CD8-positive, alpha-beta memory T cell (primary cell): Measurements from ENCODE around the gene MAPK6. TPM values are rescaled to one million over a fixed set of nuclear protein-coding genes. Genes with fewer than 3 reads are reported as not detected.
"Not testable (repeated sequence)": the region's sequence is repeated elsewhere in the genome, so short reads cannot be mapped to it uniquely, and the experiment has no call there.

Experiments
- CTCF ChIA-PET: fragments of 350-600 bp; sonication (Branson Sonifier 250); formaldehyde crosslinking; loops from one replicate; lab custom pipeline; 2021; ENCODE audit warnings: antibody characterized with exemption; lab: Charles Lee
- POLR2A ChIA-PET: fragments of 350-600 bp; sonication (Branson Sonifier 250); formaldehyde crosslinking; loops from one replicate; lab custom pipeline; 2021; ENCODE audit warnings: antibody characterized with exemption; lab: Charles Lee
- DNase-seq, 5 donors: peaks; one replicate each; pipeline versions ENCODE4 v3.0.0 to v3.0.0-alpha.2; 2020 to 2022; ENCODE audit warnings: mixed read lengths in 1 of 5
- H3K27ac ChIP-seq: one replicate; pipeline ENCODE4 v1.7.0; 2013; ENCODE audit warnings: low read depth, mild to moderate bottlenecking, low read length, moderate library complexity
- H3K27me3 ChIP-seq: 2 replicates; pipeline ENCODE4 v1.7.0; 2013; ENCODE audit warnings: low read length, mild to moderate bottlenecking; ENCODE audit not compliant: insufficient read depth, poor library complexity, severe bottlenecking
- H3K36me3 ChIP-seq: 2 replicates; pipeline ENCODE4 v1.7.0; 2013; ENCODE audit warnings: mild to moderate bottlenecking, low read length, moderate library complexity; ENCODE audit not compliant: insufficient read depth
- H3K4me1 ChIP-seq: 2 replicates; pipeline ENCODE4 v1.7.0; 2013; ENCODE audit warnings: mild to moderate bottlenecking, low read length, moderate library complexity; ENCODE audit not compliant: insufficient read depth
- H3K4me3 ChIP-seq: 2 replicates; pipeline ENCODE4 v1.7.0; 2013; ENCODE audit warnings: mild to moderate bottlenecking, low read length
- H3K9me3 ChIP-seq: 2 replicates; pipeline ENCODE4 v1.7.0; 2013; ENCODE audit warnings: mild to moderate bottlenecking, low read length
- H3K27ac Mint-ChIP-seq, 8 donors: one replicate each; pipeline ENCODE4 v1.8.0; 2020 to 2021; ENCODE audit warnings: mixed read lengths in 8 of 8, mild to moderate bottlenecking in 6 of 8, inconsistent platforms in 3 of 8, moderate library complexity in 3 of 8
- H3K27me3 Mint-ChIP-seq, 2 donors: one replicate each; pipeline ENCODE4 v1.8.0; 2020 to 2021; ENCODE audit warnings: mixed read lengths in 2 of 2, mild to moderate bottlenecking in 1 of 2, moderate library complexity in 1 of 2
- H3K36me3 Mint-ChIP-seq, 3 donors: one replicate each; pipeline ENCODE4 v1.8.0; 2020 to 2021; ENCODE audit warnings: mixed read lengths in 3 of 3, inconsistent platforms in 1 of 3, mild to moderate bottlenecking in 1 of 3
- H3K4me1 Mint-ChIP-seq, 3 donors: one replicate each; pipeline ENCODE4 v1.8.0; 2020 to 2021; ENCODE audit warnings: mixed read lengths in 3 of 3, inconsistent platforms in 1 of 3, mild to moderate bottlenecking in 1 of 3
- H3K4me3 Mint-ChIP-seq, 7 donors: one replicate each; pipeline ENCODE4 v1.8.0; 2020 to 2021; ENCODE audit warnings: mixed read lengths in 7 of 7, mild to moderate bottlenecking in 6 of 7, moderate library complexity in 4 of 7, inconsistent platforms in 2 of 7
- H3K9me3 Mint-ChIP-seq, 5 donors: one replicate each; pipeline ENCODE4 v1.8.0; 2020 to 2022; ENCODE audit warnings: mixed read lengths in 5 of 5, mild to moderate bottlenecking in 3 of 5, moderate library complexity in 2 of 5, inconsistent platforms in 1 of 5
- polyA plus RNA-seq: library from polyadenylated mRNA; unstranded; fragments of 300-500 nt; fragmentation: Illumina TruSeq; gene quantifications from one replicate; pipeline ENCODE4 v1.2.3, GENCODE V29; 2021
- total RNA-seq, 2 experiments: library from RNA; stranded (reverse); gene quantifications; one replicate each; pipeline ENCODE4 v1.2.3, GENCODE V29; 2021

Gene MAPK6
- total and polyA plus RNA-seq, 3 experiments from 2014 or later: 7.9 to 103 (median 97.6) TPM

DNA sequence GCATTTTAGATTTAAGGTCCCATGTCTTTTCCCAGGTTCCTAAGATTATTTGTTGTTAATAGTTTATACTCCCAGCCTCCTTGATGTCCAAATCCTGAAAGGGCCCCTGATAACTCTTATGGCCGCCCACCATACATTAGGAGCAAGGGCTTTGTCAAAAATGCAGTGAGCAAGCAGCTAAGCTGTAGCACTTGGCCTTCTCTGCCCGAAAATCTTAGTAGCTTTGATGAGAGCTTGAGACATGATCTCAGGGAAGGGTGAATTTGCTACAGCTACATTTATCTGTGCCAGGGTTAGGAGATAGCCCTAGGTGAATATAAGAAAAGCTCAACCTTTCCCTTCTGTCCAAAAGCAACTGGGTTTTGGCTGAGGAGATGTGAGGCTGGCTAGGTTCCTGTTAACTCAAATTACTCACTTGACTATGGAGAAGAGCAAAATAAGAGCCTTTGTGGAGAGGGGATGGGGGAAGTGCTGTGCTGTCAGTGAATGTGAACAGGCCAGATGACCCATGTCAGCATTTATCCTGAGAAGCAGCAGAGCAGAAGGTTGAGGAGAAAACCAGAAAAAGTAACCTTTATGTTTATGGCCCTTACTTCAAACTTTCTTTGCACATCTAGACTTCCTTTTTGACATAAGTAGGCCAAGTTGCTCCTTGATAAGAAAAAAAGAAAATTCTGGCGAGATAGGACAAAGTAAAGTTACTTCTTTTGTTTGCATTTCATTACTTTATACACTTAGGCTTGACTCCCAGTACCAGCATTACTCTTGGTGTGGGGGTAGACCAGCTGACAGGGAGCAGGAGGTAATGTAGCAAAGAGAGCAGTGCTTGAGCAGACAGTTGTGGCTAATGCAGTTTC is 21.1 kb downstream of the MAPK6 start:
- Histone ChIP-seq H3K4me3 (no peak overlapping the region), H3K36me3 (no peaks in the 10 kb centered on the region), H3K4me1 (peaks cover 30% of the 10 kb centered on the region), H3K27me3 (no peaks in the 10 kb centered on the region), H3K9me3 (no peaks in the 10 kb centered on the region), H3K27ac (no peak overlapping the region)
- Mint-ChIP-seq H3K9me3 (no peaks in the 10 kb centered on the region), H3K4me1 (peaks cover 50 to 75% (median 69%) of the 10 kb centered on the region in 3 donors), H3K27ac (peak overlapping the region in 7 of 8 donors; percentile 21 to 66 (median 35)), H3K36me3 (peaks cover under 1 to 8% (median 3%) of the 10 kb centered on the region in 3 donors), H3K4me3 (peak overlapping the region in 1 of 7 donors; percentile 12), H3K27me3 (no peaks in the 10 kb centered on the region)
- ChIA-PET CTCF (interaction anchor here (0.8 to 1.6 kb wide), 4 partner anchors 10 to 38 kb away, joined by 3 to 5 read pairs (median 3); no protein-coding TSS in a partner anchor), POLR2A (no interaction called here)
- no peak for DNase-seq

DNA sequence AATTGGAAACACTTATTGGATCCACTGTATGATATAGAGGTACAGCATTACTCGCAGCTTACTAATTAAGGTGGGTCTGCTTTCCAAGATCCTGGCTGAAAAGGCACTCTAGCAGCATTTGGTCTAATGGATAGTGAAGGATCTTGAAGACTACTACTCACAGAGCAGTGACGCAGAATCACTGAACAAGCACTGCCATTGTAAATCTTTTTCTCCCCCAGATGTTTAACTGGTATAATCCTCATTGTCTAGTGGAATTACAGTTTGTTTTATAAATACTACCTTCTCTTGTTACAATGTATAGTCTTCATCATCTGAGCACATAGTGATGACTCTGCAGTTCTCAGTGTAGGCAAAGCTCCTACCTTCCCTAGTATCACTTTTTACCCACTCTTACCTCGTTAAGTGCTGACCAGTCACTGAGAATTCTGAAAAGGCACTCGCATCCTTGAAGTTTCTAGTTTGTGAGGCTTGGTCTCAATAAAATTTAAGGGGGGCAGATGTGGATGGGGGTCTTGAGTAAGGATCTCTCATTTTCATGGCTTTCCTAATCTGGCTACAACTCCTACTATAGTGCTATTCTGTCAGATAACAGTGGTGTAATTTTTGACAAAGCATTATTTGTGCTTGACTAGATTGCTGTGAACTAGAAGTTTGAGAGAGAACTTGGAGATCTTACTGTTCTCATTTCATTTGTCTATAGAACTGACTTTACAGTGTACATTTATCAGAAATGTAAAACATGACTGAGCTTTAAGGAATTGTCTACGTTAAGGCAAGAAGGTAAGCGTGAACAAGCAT is 23.2 kb downstream of the MAPK6 start:
- ChIA-PET CTCF (no interaction called here), POLR2A (no interaction called here)
- no peak overlapping the region for H3K4me3 Mint-ChIP-seq
- H3K27me3 Mint-ChIP-seq: no peaks in the 10 kb centered on the region
- H3K4me1 Mint-ChIP-seq: peaks cover 67 to 88% (median 85%) of the 10 kb centered on the region in 3 donors
- Histone ChIP-seq H3K36me3 (no peaks in the 10 kb centered on the region), H3K9me3 (no peaks in the 10 kb centered on the region), H3K27ac (no peak overlapping the region), H3K4me1 (peaks cover 43% of the 10 kb centered on the region), H3K27me3 (no peaks in the 10 kb centered on the region), H3K4me3 (no peak overlapping the region)
- no peak for DNase-seq
- H3K27ac Mint-ChIP-seq: peak overlapping the region in 1 of 8 donors; percentile 18
- peaks cover 0 to 11% (median 6%) of the 10 kb centered on the region in 3 donors for H3K36me3 Mint-ChIP-seq
- no peaks in the 10 kb centered on the region for H3K9me3 Mint-ChIP-seq

DNA sequence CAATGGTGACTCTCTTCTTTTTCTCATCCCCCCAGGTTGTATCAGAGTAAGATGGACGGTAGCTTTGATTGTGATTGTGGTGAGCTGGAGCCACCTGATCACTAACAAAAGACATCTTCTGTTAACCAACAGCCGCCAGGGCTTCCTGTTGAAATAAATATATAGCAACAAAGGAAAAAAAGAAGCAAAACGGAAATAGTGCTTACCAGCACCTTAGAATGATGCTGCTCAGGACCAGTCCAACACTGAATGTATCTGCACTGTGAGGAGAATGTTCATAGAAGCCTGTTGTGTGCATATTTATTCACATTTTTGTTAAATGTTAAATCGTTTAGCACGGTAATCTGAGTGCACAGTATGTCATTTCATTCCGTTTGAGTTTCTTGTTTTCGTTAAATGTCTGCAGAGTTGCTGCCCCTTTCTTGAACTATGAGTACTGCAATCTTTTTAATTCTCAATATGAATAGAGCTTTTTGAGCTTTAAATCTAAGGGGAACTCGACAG is 26.8 kb downstream of the MAPK6 start:
- H3K27me3 ChIP-seq, H3K36me3 ChIP-seq, H3K9me3 ChIP-seq, H3K27me3 Mint-ChIP-seq, H3K4me3 ChIP-seq, H3K9me3 Mint-ChIP-seq: not testable (repeated sequence)
- H3K4me3 Mint-ChIP-seq: peak overlapping the region; percentile 44 to 78 (median 68)
- CTCF ChIA-PET: interaction anchor here (0.7 to 1.6 kb wide), 12 partner anchors 9 to 128 kb away, joined by 3 to 5 read pairs (median 3); partner anchors contain the start of gene LEO1
- H3K36me3 Mint-ChIP-seq: peaks cover 0 to 24% (median 17%) of the 10 kb centered on the region in 3 donors
- peak overlapping the region; percentile 8 for H3K27ac ChIP-seq
- peaks cover 44 to 62% (median 57%) of the 10 kb centered on the region in 3 donors for H3K4me1 Mint-ChIP-seq
- peaks cover 25% of the 10 kb centered on the region for H3K4me1 ChIP-seq
- peak overlapping the region; percentile 75 to 96 (median 87) for H3K27ac Mint-ChIP-seq
- POLR2A ChIA-PET: interaction anchor here (2.0 kb wide), 1 partner anchor 25 kb away, joined by 14 read pairs; no protein-coding TSS in a partner anchor
- peak; percentile 6 to 71 (median 65) for DNase-seq

DNA sequence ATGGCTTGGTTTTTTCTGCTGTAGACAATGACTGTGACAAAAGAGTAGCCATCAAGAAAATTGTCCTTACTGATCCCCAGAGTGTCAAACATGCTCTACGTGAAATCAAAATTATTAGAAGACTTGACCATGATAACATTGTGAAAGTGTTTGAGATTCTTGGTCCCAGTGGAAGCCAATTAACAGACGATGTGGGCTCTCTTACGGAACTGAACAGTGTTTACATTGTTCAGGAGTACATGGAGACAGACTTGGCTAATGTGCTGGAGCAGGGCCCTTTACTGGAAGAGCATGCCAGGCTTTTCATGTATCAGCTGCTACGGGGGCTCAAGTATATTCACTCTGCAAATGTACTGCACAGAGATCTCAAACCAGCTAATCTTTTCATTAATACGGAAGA is 27.5 kb downstream of the MAPK6 start:
- DNase-seq, H3K27ac ChIP-seq, H3K9me3 Mint-ChIP-seq, H3K9me3 ChIP-seq, H3K36me3 ChIP-seq, H3K4me3 ChIP-seq, H3K27me3 ChIP-seq, H3K27me3 Mint-ChIP-seq: not testable (repeated sequence)
- peak overlapping the region in 4 of 7 donors; percentile 65 to 78 (median 72) for H3K4me3 Mint-ChIP-seq
- peaks cover 39 to 55% (median 50%) of the 10 kb centered on the region in 3 donors for H3K4me1 Mint-ChIP-seq
- H3K36me3 Mint-ChIP-seq: peaks cover 0 to 26% (median 17%) of the 10 kb centered on the region in 3 donors
- H3K27ac Mint-ChIP-seq: peak overlapping the region; percentile 75 to 96 (median 84)
- POLR2A ChIA-PET: interaction anchor here (2.0 kb wide), 1 partner anchor 26 kb away, joined by 14 read pairs; no protein-coding TSS in a partner anchor
- CTCF ChIA-PET: interaction anchor here (0.7 to 1.6 kb wide), 10 partner anchors 14 to 127 kb away, joined by 3 to 5 read pairs (median 3); partner anchors contain the start of gene LEO1
- H3K4me1 ChIP-seq: peaks cover 25% of the 10 kb centered on the region

DNA sequence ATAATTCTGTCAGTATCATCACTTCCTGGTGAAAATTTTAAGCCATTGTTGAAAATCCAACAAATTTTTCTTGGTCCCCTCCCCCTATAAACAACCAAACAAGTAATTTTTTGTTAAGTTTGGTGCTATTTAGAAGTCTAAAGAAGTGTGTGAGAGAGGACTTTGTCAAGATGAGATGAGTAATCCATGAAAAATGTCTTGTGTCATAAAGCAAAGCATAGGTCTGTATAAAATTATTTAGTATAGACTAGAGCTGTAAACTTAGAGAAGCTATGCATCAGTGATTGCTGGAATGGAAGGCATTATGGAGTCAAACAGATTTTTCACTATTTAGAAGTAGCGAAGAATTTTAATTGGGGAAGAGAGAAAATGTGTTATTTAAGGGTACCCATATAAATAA is 31.4 kb downstream of the MAPK6 start:
- Mint-ChIP-seq H3K27ac (no peak overlapping the region), H3K27me3 (no peaks in the 10 kb centered on the region), H3K9me3 (no peaks in the 10 kb centered on the region), H3K36me3 (peaks cover 4 to 48% (median 15%) of the 10 kb centered on the region in 3 donors), H3K4me3 (no peak overlapping the region), H3K4me1 (peaks cover 21 to 27% (median 24%) of the 10 kb centered on the region in 3 donors)
- Histone ChIP-seq H3K9me3 (no peaks in the 10 kb centered on the region), H3K36me3 (peaks cover 3% of the 10 kb centered on the region), H3K27me3 (no peaks in the 10 kb centered on the region), H3K27ac (no peak overlapping the region), H3K4me1 (peaks cover 11% of the 10 kb centered on the region), H3K4me3 (no peak overlapping the region)
- no peak for DNase-seq
- ChIA-PET CTCF (interaction anchor here (2.1 kb wide), 1 partner anchor 28 kb away, joined by 4 read pairs; no protein-coding TSS in a partner anchor), POLR2A (no interaction called here)

DNA sequence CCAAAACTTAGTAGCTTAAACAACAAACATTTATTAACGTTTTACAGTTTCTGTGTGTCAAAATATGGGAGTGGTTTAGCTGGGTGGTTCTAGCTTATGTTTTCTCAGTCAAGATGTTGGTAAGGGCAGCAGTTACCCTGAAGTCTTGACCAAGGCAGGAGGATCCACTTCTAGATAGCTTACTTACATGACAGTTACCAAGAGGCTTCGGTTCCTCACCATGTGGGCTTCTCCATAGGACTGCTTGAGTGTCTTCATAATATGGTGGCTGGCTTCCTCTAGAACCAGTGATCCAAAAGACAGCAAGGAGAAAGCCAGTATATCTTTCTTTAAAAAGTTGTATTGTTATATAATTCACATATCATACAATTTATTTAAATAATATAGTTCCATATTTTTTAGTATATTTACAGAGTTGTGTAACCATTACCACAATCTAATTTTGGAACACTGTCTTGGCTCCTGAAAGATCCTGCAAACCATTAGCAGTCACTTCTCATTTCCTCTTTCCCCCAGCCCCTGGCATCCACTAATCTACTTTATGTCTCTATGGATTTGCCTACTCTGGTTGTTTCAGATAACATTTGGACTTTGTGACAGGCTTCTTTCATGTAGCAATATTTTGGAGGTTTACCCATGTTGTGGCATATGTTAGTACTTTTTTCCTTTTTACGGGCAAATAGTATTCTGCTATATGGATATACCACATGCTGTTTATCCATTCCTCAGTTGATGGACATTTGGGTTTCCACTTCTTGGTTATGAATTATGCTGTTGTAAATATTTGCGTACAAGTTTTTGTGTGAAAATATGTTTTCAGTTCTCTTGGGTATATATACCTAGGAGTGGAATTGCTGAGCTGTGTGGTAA is 33.3 kb downstream of the MAPK6 start:
- peaks cover 10% of the 10 kb centered on the region for H3K36me3 ChIP-seq

DNA sequence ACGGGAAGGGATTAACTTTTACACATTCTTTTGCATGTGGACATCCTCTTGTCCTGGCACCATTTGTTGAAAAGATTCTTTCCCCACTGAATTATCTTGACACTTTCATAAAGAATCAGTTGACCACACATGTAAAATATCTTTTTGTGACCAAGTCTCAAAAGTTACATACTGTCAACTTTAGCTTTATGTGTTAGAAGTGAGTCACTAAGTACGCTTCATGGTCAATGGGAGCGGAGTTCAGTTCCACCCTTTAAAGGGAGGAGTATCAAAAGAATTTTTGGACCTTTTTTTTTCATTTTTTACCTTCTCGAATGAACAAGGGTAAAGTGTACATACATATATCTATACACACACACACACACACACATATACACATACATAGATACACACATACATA is 35.4 kb downstream of the MAPK6 start:
- no peaks in the 10 kb centered on the region for H3K9me3 ChIP-seq
- ChIA-PET CTCF (no interaction called here), POLR2A (no interaction called here)
- Mint-ChIP-seq H3K36me3 (peaks cover 4 to 39% (median 12%) of the 10 kb centered on the region in 3 donors), H3K27me3 (no peaks in the 10 kb centered on the region), H3K4me1 (no peaks in the 10 kb centered on the region), H3K27ac (no peak overlapping the region), H3K9me3 (no peaks in the 10 kb centered on the region), H3K4me3 (no peak overlapping the region)
- no peak for DNase-seq
- no peak overlapping the region for H3K27ac ChIP-seq
- no peaks in the 10 kb centered on the region for H3K27me3 ChIP-seq
- H3K4me1 ChIP-seq: no peaks in the 10 kb centered on the region
- peaks cover 20% of the 10 kb centered on the region for H3K36me3 ChIP-seq
- no peak overlapping the region for H3K4me3 ChIP-seq

More for the DNA sequence above, 33.3 kb downstream of the MAPK6 start:
- Histone ChIP-seq H3K4me1 (no peaks in the 10 kb centered on the region), H3K9me3 (no peaks in the 10 kb centered on the region), H3K4me3 (no peak overlapping the region), H3K27me3 (no peaks in the 10 kb centered on the region), H3K27ac (no peak overlapping the region)
- peaks cover 6 to 8% (median 8%) of the 10 kb centered on the region in 3 donors for H3K4me1 Mint-ChIP-seq
- H3K27me3 Mint-ChIP-seq: no peaks in the 10 kb centered on the region
- no peak overlapping the region for H3K4me3 Mint-ChIP-seq
- CTCF ChIA-PET: no interaction called here
- no peak for DNase-seq
- H3K9me3 Mint-ChIP-seq: no peaks in the 10 kb centered on the region
- H3K27ac Mint-ChIP-seq: peak overlapping the region in 1 of 8 donors; percentile 91
- POLR2A ChIA-PET: interaction anchor here (0.7 kb wide), 1 partner anchor 58 kb away, joined by 6 read pairs; no protein-coding TSS in a partner anchor
- peaks cover 4 to 44% (median 12%) of the 10 kb centered on the region in 3 donors for H3K36me3 Mint-ChIP-seq
